ENCODE data around the gene ANKRD60.

Gene ANKRD60

DNA sequence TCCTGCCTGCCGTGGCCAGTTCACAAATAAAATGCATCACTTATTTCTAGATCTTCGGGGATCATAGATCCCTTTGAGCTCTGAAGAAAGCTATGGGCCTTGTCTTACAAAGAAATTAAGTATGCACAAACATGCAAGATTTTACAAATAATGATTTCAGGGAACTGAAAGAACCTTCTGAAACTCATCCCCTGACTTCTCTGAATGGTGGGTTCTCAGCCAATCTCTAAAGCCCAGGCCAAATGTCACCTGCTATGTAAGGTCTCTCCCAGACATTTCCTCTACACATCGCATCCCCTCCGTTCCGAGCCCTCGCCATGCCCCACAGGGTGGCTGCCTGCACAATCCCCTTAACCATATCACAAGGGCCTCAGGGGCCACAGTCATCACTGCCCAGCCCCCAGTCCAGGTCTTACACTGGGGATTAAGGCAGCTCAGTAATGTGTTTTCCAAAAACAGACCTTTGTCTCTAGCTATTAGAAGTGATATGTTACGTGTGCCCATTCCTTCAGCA is 16.1 kb upstream of the ANKRD60 start:
- no peak for DNase-seq (ENCODE audit: low spot score)

DNA sequence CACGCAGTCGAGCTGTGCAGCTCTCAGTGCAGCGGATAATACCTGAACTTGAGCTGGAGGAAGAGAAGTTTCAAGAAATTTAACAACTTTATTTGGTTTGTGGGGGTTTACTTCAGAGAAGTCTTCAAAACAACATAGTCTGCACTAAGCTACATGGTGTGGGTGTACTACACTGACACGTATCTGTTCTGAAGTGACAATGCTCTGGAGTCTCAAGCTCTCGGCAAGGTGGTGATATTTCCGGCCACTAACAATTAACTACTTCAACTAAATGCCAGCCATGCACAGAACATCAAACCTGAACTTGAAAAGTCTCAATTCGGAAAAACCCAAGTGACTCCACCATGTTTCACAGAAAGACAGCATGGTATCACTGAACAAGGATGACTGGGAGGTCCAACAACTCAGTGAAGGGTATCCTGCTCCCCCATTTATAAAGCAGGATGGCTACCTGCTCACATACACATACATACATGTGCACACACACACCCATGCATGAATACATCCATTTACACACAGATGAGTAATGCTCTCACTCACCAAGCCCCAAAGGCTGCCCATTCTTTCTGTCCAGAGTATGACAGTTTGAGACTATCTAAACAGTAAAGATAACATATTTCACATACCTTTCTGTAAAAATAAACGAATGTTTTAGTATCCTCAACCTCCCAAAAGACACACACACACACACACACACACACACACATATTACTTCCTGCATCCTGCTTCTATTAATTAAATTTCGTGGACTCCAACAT is 15.4 kb upstream of the ANKRD60 start:
- no peak for DNase-seq (ENCODE audit: low spot score)

DNA sequence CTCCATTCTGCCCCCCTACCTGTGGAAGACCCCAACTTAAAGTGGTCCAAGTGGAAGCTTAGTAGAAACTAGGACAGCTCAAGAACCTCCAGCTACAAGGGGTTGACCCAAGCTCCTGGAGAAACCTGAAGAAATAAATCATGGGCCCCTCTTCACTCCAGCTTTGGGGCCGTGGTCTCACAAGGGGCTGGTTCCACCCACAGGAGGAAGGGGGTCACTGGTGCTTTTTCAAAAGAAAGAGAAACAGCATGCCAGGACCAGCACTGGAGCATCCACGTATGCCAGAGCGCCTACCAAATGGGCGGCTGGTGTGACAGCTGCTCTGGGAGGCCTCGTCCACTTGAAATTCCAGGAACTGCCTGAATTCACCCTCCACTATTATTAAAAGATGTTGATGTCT is 14.4 kb upstream of the ANKRD60 start:
- DNase-seq (ENCODE audit: low spot score): no peak

DNA sequence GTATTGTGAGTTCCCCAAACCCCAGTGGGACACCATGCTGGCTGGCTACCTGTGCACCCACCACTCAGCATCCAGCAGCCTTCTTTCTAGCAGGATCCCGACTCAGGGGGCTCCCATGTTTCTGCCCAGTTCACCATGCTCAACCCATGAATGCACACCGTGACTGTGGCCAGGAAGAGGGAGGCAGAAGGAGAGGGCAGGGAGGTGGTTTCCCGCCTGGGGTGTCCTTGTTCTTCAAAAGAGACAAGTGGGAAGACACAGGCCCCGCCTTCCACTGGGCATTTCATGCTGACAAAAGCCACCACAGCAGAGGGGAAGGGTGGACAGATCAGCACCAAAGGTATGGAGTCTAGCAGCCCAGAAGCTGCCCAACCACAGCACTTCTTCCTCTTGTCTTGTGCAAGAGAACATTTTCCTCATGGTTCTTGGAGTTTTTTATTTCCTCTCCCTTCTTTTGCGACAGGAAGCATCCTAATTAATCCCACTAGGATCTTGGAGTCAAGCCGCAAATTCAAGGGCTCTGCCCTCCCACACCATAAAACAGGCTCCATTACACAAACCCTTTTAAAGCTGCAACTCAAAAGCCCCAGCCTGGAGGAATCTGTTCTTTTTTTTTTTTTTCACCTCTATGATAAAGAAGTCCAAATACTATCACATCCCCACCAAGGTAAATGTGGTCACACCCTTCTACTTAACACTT is 13.5 kb upstream of the ANKRD60 start:
- no peak for DNase-seq (ENCODE audit: low spot score)

DNA sequence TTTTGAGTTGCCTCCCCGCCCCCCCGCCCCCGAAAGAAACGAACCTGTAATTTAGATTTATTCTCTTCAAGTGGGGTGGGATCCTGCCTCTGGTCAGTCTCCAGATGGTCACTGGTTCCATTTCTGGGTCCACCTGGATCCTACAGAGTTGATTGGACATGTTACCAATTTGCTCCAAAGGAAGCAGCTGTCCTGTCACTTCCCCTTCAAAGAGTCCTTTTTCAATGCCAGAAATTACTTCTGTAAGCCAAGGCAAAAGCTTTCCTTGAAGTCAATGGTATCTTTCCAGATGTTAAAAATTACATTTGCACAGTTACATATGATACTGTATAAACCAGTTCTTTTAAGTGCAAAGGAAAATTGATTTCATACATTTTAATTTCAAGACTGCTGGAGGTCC is 12.0 kb upstream of the ANKRD60 start:
- DNase-seq (ENCODE audit: low spot score): no peak

DNA sequence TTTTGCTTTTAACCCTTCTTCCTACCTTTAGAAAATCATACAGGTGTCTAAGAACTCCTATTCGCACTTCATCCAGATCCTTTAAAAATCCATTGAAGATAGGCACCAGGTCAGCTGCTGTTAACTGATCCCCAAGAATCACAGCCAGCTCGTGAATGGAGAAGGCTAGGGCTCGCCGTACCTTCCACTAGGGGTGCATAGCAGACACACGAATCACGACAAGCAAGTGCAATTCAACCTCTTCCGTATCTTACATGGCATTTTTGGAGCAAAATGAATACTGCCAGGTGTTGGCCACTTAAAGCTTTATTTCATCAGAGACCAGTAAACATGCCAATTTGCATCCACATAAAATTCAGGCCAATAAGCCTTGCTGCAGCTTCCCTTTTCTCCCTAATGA is 10.8 kb upstream of the ANKRD60 start:
- DNase-seq (ENCODE audit: low spot score): no peak

DNA sequence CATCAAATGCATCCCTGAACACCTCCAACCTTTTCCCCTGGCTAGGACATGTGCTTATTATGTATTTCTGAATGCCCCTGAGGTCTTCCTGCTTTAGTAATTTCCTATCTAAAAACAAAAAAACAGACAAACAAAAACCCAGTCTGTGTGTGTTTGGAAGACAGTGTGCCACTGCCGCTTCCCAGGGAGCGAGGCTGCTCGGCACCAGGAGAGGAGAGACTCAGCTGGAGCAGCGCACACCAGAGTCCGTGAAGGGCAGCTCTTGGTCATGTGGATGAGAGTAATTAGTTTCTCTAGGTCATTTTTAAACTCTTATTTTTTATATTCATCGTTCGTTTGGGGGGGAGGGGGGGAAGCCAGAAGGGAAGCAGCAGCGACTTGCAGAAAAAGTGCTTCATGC is 10.0 kb upstream of the ANKRD60 start:
- no peak for DNase-seq (ENCODE audit: low spot score)

DNA sequence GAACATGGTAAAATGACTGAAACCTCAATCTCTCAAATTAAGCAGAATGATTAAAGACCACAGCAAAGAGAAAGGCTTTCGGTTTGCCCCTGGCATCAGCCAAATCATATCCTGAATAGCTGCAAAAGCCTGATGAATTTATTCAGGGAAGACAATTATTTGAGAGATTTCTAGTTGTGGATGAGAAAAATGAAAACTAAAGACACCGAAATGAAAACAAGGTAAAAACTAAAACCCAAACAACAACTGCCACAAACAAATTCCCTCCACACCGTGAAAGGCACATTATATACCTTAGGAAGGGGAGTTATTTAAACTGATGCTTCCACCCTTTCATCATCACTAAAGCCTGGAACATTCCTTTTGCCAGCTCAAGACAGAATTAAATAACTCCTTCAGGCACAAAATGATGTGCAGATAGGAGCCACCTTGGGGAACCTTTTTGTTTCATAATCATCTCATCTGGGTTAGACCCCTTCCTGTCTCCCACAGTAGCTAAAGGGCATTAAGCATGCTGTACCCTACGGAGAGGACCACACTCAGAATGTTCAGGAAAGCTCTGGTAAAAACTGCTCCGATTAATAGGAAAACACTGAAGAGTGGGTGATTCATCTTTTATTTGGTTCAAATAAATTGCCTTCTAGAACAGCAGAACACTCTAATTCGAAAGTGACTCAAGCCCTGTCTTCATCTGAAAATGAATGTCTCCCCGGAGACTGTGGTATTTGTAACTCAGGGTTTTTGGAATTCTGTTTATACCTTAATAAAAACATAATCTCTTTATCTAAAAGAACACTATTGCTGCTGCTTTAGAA is 9.1 kb upstream of the ANKRD60 start:
- no peak for DNase-seq (ENCODE audit: low spot score)

DNA sequence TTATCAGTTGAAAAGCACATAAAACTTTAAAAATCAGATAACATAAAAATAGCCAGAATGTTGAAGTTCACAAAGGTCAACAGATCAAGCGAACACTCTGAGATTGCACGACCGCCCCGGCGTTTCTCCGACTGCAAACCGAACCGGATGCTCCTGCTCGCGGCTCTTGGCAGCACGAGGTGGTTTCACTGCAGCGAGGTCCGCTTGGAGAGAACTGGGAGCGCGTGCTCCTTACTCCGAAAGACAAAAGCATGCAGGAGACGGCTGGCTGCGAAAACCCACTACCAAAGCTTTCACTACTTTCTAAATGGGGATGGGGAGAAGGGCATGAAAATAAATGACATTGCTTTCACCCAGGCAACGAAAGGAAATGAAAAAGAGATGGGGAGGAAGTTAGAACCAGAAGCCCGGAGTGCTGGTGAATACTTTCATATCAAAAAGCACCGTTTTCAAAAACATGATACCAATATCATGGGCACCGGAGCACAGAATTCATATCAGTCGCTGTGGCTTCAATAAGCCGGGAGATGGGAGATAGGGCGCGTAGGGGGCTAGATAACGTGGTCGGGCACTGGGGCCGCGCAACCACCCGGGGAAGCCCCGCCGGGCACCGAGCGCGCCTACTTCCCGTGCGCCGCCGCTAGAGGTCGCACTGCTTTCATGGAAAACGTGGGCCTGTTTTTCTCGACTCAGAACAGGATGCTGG is 8.3 kb upstream of the ANKRD60 start:
- DNase-seq (ENCODE audit: low spot score): peak; percentile 82

DNA sequence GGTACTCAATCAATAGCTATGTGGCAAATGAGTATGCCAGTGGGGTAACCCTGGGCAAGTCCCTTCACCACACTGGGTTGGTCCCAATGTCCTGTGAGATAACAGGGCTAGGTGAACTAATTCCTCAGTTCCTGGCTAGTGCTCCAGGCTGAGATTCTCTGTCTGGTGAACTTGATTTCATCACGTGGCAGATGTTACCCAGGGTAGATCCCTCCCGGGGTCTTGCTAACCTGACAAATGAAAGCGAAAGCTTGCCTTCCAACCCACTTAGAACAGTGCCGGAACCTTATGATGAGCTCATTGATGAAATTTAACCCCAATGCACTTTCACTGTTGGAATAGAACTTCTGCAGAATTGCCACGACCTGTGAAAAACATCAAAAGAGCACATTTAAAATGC is 6.6 kb upstream of the ANKRD60 start:
- no peak for DNase-seq (ENCODE audit: low spot score)

DNA sequence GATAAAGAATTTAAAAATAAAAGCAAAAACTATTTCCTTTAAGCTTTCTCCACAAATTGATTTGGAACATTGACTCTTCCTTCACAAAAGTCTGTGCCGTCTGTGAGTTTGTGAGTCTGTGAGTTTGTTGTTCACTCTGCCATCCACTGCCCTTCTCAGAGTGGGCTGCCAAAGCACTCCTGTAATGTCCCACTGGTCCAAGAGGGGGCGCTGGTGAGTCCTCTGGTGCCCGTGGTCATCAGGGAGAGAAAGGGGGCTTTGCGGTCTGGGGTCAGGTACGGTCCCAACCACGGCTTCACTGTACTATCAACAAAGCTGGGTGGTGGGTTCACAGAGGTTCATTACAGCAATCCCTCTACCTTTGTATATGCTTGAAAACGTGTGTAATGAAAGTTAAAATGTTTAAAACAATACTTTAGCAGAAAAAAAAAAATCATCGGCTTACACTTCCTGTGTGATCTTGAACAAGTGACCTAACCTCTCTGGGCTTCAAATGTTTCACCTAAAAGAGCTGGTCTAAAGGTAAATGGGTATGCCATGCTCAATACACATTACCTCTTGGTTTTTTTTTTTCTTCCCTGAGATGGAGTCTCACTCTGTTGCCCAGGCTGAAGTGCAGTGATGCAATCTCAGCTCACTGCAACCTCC is 5.6 kb upstream of the ANKRD60 start:
- DNase-seq (ENCODE audit: low spot score): peak; percentile 59

DNA sequence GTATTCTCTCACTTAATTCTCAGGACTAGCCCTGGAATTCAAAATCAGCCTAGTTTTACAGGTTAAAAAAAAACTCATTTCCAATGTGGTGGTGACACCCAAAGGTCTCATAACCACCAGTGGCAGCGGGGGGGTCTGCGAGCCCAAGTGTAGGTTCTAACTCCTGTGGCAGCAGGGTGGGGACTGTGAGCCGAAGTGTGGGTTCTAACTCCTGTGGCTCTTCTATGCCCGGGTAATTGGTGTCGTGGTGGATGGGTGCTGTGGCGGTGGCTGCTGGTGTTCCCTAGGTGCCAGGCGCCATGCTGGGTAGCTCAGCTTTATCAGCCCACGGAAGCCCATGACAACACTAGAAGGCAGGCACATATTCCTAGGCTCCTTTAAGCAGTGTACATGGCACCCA is 4.9 kb upstream of the ANKRD60 start:
- DNase-seq (ENCODE audit: low spot score): no peak

DNA sequence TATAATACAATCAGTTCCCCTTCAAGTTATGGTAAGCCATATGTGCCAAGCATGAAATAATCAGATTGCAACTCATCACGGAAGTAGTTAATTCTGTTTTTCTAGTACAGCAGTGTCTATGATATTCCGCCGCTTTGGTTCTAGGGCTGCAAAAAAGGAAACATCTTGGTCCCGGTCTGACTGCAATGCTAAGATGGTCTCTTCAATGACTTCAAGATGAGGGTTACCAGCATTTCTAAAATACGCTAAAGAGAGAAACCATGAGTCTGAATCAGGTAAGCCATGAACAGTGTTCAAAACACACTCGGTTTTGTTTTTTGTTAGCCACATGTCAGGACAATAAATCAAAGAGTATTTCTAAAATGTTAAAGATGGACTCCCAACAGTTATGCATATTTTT is 3.2 kb upstream of the ANKRD60 start:
- no peak for DNase-seq (ENCODE audit: low spot score)

DNA sequence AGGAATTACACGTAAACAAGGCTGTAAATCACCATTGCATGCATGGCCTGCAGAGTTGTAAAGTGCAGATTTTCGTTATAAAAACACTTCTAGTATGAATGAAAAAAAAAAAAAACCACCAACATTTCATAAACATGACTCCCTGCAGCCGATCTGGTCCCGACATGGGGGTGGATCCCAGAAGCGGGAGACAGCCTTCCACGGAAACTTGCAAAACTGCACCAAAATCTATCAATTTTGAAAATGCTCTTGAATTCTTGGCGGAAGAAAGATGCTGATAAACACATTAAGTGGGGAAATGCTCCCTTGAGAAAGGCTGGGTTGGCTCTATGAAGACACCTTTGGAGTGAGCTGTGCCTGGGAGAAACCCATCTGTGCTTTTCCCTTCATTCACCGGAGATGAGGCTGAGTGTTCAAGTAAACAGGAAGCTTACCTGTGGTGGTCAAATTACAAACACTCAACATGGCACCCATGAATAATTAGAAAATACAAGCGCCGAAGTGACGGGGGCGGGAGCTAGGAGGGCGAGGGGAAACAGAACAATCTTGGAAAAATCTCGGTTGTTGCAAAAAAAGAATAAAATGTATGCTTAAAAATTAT is 845 bp upstream of the ANKRD60 start:
- no peak for DNase-seq (ENCODE audit: low spot score)

DNA sequence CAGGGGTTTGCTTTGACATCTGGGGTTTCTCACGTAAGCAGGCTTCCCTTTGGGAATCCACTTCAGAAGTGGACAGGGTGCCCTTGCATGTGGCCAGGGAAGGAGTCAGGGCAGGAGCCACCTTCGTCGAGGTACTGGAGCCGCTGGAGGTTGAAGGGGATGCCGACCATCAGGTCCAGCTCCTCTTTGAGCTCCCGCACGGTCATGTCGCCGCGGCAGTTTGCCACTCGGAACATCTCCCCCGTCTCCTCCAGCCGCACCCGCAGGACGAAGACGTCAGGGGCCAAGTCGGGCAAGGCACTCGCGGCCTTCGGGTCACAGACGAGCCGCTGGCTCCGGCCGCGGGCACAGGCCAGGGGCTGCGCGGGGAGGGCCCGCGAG is 360 bp downstream of the ANKRD60 start:
- no peak for DNase-seq (ENCODE audit: low spot score)

DNA sequence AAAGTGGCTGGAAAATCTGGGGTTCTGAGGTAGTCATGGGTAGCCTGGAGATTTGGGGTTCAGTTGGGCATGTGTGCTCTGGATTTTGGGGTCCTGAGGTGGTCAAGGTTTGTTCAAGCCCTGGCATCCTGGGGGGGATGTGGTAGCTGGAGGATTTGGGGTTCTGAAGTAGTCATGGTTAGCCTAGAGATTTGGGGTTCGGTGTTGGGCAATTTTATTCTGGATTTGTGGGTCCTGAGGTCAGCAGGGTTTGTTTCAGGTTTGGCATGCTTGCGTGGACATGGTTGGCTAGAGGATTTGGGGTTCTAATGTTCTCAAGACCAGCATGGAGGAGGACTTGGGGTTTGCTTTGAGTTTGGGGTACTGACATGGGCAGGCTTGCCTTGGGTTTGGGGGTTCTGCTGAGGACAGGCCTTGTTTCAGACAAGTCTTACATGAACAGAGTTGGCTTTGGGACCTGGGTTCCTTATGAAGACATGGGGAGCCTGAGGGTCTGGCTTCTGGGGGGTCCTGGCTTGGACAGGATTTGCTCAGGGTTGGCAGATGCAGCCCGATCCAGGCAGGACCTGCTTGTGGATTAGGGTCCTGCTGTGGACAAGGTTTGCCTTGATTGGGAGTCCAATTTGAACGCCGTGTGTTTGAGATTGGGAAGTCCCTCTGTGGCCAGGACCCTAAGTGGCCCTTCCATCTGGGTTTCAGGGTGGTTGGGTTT is 906 bp downstream of the ANKRD60 start:
- no peak for DNase-seq (ENCODE audit: low spot score)

DNA sequence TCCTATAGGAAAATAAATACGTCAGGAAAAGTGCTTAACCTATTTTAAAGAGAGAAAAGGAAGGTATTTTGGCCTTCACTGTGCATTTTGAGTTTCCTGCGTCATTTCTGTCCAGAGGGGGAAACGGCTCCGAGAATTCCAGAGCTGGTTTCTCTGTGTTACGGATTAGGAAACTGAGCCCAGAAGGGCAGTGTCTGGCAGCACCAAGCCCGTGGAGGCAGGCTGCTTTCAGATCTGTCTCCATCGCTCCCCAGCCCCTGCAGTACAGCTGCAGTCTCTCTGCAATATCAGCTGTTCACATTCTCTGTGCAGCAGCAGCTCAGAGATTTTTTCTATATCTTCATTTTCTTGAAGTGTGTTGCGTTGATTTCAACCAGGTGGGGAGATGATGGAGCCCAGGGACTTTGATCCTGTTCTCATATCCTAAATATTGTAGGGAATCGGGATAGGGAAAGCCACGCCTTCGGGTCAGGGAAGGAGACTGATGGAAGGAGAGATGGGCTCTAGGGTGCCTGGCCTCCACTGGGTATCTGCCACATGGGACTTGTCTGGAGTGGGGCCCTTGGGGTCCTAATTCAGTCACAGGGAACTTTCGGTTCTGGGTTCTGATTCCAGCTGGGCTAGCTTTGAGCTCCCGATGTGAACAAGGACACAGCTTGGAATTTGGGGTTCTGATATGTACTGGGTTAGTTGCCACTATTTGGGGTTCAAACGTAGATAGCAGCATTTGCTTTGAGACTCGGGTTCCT is 2.8 kb downstream of the ANKRD60 start:
- no peak for DNase-seq (ENCODE audit: low spot score)

DNA sequence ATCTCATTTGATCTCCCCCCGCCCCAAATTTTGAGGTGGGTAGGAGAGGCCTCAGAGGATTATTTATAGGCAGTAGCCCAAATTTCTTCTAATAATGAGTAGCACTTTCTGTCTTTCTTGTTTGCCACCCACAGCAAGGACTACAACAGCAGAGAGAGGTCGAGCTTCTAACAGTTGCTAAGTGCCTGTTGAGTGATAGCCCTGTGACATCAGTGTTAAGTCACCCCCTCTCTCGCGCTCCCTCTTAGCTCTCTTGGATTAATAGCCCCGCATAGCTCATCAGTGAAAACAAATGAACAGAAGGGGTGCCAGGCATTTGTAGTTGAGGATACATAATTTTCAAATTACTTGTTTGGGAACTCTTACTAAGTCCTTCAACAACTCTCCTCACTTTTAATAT is 3.5 kb downstream of the ANKRD60 start:
- no peak for DNase-seq (ENCODE audit: low spot score)

DNA sequence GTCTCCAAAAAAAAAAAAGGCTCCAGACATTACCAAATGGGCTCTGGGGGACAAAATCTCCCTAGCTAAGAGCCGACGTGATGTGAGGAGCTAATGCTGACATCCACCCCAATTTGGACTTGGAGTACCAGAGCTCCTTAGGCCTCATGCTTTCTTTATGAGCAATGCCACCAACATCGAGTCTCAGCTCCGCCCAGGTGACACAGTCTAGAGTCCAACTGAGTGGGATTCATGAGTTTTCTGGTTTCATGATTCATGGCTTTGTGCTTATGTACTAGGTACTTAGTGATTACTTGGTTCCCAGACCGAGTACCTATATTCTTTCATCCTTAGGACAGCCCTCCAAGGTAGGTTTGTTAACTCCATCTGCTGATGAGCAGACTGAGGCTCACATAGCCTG is 4.4 kb downstream of the ANKRD60 start:
- DNase-seq (ENCODE audit: low spot score): no peak

All from germinal center (tissue), 1 donor.